Measurements from ENCODE around the gene EFHD1.
"Not testable (repeated sequence)": the region's sequence is repeated elsewhere in the genome, so short reads cannot be mapped to it uniquely, and the experiment has no call there.

EFHD1 gene

DNA sequence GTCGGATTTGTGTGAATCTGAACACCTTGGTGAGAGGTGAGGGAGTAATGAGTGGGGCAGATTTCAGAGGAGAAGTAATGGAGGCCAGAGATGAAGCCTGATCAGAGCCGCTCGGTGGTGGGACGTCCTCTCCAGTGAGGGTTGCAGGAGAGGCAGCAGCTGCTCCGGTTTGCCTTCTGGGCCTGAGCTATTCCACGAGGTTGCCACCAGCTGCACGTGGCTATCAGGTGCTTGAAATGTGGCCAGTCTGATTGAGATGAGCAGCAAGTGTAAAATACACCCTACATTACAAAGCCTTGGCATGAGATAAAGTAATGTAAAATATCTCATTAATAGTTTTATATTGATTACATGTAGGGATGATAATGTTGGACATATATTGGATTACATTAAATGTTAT is 10.8 kb upstream of the EFHD1 start:
- DNase-seq, result no peak

GRCh38 chr2:232623768-232624765 is 9.3 kb upstream of the EFHD1 start:
- DNase-seq, result peak; percentile 83

DNA sequence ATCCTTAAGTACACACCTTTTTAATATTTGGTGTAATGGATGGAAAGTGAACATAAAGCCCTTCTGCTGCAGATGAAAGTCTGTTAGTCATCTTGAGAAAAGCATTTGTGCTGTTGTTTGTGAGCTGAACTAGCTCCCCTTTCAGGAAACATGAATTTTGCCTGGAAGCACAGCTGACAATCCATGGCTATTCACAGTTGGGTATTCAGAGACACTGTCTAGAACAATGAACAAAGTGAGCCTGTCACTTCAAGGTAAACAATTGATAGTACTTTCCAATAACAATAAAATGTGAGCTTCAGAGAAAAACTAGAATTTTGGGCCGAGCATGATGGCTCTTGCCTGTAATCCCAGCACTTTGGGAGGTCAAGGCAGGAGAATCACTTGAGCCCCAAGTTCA is 6.8 kb upstream of the EFHD1 start:
- DNase-seq, result no peak

GRCh38 chr2:232628466-232629128 is 4.8 kb upstream of the EFHD1 start:
- DNase-seq, result no peak

GRCh38 chr2:232629129-232629475 is 4.3 kb upstream of the EFHD1 start:
- no peak for DNase-seq

DNA sequence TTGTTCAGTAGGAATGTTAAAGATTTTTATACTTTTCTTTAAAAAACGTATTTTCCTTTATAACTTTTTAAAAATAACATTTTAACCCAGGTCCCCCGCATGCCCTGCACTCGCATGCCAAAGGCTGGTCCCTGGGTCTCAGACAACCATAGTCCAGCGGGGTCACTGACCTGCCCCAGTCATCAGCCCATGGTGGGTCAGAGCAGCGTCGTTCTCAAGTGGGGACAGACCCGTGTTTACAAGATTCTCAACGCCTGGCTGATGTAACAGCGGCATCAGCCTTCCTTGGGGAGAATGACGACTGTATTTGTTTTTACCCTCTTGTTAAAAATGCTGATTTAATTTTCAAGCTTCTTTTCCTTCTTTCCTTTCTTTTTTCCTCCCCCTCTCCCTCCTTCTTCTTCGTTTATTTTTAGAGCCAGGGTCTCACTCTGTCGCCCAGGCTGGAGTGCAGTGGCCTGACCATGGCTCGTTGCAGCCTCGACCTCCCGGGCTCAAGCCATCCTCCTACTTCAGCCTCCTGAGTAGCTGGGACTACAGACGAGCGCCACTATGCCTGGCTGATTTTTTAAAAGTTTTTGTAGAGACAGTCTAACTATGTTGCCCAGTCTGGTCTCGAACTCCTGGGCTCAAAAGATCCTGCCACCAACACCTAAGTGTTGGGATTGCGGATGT is 1.0 kb upstream of the EFHD1 start:
- no peak for DNase-seq

- DNase-seq, result no peak
Observed at GRCh38 chr2:232632904-232633412, 446 bp upstream of the EFHD1 start.

DNA sequence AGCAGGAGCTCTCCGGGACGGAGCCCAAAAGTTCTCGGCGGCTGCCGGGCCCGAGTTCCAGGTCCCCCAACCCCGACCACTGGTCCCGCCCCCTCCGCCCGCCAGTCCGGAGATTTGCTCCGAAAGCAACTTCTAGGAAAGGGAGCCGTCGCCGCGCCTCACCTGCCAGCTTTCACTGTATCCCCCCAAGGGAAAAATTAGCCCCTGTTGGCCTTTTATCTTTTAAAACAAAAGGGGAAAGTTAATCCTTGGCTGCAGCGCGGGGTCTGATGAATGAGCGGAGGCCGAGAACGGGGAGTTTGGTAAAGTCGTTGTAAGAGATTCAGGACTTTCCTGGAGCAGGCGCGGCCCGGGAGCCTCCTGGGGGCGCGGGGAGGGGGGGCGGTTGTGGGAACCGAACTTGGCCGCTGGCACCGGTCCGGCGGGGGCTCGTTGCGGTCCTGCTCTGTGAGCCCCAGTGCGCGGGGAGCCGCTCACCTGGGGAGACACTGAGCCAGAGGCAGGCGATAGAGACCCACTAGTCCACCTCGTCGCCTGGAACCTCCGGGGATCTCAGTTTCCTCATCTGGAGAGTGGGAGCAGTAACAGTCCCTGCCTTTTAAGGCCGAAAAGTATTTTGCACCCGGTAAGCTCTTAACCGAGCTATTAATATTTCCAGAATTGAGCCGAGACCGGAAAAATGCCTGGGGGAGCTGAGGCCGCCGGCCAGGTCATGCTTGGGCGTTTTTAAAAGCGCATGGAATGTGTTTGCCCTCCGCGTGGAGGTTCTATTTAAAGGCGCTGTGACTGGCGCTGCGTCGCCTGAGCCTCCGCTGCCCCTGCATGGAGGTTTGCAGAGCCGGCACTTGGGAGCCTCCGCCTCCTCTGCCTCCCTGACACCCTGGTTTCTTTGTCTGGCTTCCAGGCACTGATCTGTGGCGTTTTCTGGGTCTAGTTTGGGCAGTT is 1.1 kb downstream of the EFHD1 start:
- DNase-seq, result no peak

DNA sequence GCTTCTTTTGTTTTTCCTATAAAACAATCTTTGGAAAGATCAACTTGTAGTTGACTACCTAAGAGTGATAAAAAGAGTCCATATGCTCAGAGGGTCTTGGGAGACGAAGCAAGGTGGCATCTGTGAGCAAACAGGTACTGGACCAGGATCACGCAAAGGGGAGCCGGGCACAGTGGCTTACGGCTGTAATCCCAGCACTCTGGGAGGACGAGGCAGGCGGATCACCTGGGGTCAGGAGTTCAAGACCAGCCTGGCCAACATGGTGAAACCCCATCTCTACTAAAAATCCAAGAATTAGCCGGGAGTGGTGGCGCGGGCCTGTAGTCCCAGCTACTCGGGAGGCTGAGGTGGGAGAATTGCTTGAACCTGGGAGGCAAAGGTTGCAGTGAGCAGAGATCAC is 2.0 kb downstream of the EFHD1 start:
- DNase-seq, result not testable (repeated sequence)

GRCh38 chr2:232635820-232636219 is 2.4 kb downstream of the EFHD1 start:
- DNase-seq, result no peak

DNA sequence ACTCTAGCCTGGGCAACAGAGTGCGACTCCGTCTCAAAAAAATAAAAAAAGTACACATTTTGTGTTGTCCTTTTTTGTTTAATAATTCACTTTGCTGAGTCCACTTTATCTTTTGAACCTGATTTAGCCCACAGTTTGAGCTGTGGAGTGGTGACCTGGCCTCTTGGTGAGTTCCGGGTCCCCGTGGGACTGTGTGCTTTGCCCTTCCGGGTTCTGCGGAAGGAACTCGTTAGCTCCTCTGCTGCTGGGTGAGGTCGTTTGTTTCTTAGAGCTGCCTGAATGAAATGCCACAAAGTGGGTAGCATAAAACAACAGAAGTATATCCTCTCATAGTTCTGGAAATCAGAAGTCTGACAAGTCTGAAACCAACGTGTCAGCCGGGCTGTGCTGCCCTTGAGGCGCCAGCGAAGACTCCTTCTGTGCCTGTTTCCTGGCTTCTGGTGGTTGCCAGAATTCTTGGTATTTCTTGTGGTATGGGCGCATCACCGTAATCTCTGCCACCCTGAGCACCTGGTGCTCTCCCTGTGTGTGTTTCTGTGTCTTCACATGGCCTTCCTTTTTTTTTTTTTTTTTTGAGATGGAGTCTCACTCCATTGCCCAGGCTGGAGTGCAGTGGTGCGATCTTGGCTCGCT is 3.5 kb downstream of the EFHD1 start:
- DNase-seq, result no peak

GRCh38 chr2:232637866-232638583 is 4.6 kb downstream of the EFHD1 start:
- no peak for DNase-seq

GRCh38 chr2:232641153-232641848 is 7.9 kb downstream of the EFHD1 start:
- no peak for DNase-seq

DNA sequence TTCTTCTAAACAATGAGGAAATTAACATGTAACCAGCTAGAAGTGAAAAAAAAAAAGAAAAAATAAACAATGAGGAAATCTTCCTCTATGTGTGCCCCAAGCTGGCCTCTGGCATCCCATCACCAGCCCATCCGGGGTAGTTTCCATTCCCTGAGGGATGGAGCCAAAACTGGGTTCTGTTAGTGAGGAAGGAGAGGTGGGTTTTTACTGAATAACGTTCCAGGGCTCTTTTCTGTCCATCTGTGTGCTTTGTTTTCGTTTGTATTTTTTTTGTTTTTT is 9.7 kb downstream of the EFHD1 start:
- DNase-seq, result no peak

- no peak for DNase-seq
Observed at GRCh38 chr2:232643813-232644347, 10.5 kb downstream of the EFHD1 start.

- no peak for DNase-seq
Observed at GRCh38 chr2:232645061-232645460, 11.7 kb downstream of the EFHD1 start.

DNA sequence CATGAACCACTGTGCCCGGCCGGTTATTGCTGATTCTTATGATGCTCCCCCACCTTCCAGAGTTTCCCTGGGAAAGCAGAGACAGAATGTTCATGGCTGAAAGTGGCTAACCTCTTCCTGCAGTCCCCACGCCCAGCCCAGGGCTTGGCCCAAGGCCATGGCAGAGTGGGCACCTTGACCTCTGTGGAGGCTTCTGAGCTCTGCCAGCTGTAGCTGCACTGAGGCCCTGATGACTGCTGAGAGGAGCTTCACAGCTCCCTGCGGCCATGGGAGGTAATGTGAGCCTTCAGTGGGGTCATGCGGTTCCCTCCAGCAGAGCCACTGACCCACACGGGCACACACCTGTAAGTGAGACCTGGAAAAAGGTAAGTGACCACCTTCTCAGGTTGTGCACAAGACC is 13.3 kb downstream of the EFHD1 start:
- no peak for DNase-seq

- DNase-seq, result no peak
Observed at GRCh38 chr2:232647261-232647660, 13.9 kb downstream of the EFHD1 start.

- DNase-seq, result no peak
Observed at GRCh38 chr2:232649033-232649432, 15.6 kb downstream of the EFHD1 start.

GRCh38 chr2:232652505-232652851 is 19.1 kb downstream of the EFHD1 start:
- no peak for DNase-seq

DNA sequence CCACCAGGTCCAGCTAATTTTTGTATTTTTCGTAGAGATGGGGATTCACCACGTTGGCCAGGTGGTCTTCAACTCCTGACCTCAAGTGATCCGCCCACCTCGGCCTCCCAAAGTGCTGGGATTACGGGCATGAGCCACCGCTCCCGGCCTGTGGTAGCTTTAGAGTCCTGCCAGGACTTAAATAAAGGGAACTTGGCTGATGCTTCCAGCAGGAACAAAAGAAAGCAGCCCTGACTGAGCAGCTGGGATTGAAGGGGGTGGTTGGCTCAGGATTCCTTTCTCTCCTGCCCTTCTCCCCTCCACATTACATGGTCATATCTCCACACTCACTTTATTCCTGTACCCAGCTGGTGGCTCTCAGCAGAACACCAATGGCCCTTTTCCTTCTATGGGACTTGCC is 20.0 kb downstream of the EFHD1 start:
- no peak for DNase-seq

All from NCI-H1092 (cell line).